HUES48 (cell line): ENCODE measurements around the gene GCKR.

Experiments used
- H3K27ac ChIP-seq: one replicate; pipeline ENCODE4 v1.7.0; 2013; ENCODE audit warnings: low read depth, low read length, inconsistent platforms
- H3K27me3 ChIP-seq: 2 replicates; pipeline ENCODE4 v1.6.1; 2013; ENCODE audit warnings: mild to moderate bottlenecking, low read length; ENCODE audit not compliant: control insufficient read depth, insufficient read depth
- H3K36me3 ChIP-seq: 2 replicates; pipeline ENCODE4 v1.6.1; 2013; ENCODE audit warnings: low read length; ENCODE audit not compliant: control insufficient read depth, insufficient read depth
- H3K4me1 ChIP-seq: 2 replicates; pipeline ENCODE4 v1.6.1; 2013; ENCODE audit warnings: mild to moderate bottlenecking, low read length; ENCODE audit not compliant: control insufficient read depth, insufficient read depth
- H3K4me3 ChIP-seq: 2 replicates; pipeline ENCODE4 v1.5.1; 2013; ENCODE audit warnings: mild to moderate bottlenecking, low read depth, low read length
- H3K9ac ChIP-seq: 2 replicates; pipeline ENCODE4 v1.6.1; 2013; ENCODE audit warnings: mild to moderate bottlenecking, low read depth, low read length, moderate library complexity
- H3K9me3 ChIP-seq: 2 replicates; pipeline ENCODE4 v1.6.1; 2013; ENCODE audit warnings: low read length; ENCODE audit not compliant: control insufficient read depth, insufficient read depth

GCKR gene

DNA sequence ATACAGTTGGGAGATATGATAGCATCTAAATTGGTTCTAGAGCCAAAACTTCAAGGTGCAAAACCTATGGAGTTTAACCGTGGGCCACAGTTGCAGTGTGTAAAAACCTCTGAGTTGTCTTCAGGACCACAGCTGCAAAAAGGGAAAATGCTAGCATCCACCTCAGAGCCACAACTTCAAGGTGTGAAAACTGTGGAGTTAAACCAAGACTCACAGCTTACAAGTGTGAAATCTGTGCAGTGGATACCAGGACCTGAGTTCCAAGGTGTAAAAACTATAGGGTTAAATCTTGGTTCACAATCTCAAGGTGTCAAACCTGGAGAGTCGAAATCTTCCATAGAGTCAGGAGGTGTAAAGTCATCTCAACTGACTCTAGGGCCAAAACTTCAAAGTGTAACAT is 75.8 kb downstream of the GCKR start:
- H3K36me3 ChIP-seq, result no peaks in the 10 kb centered on the region

DNA sequence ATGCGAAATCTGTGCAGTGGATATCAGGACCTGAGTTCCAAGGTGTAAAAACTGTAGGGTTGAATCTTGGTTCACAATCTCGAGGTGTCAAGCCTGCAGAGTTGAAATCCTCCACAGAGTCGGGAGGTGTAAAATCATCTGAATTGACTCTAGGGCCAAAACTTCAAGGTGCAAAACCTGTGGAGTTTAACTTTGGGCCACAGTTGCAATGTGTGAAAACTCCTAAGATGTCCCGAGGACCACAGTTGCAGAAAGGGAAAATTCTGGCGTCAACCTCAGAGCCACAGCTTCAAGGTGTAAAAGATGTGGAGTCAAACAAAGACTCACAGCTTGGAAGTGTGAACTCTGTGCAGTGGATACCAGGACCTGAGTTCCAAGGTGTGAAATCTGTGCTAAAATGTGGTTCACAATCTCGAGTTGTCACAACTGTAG is 76.4 kb downstream of the GCKR start:
- Histone ChIP-seq H3K4me3 (no peak overlapping the region), H3K4me1 (no peaks in the 10 kb centered on the region), H3K27ac (no peak overlapping the region), H3K27me3 (no peaks in the 10 kb centered on the region; the same call in none of the 2 replicates), H3K36me3 (no peaks in the 10 kb centered on the region), H3K9ac (no peak overlapping the region), H3K9me3 (peaks cover 4% of the 10 kb centered on the region; the same call in 1 of the 2 replicates)

More for the DNA sequence above, 75.8 kb downstream of the GCKR start:
- H3K9me3 ChIP-seq, result peaks cover 4% of the 10 kb centered on the region; the same call in 1 of the 2 replicates
- H3K27ac ChIP-seq, result no peak overlapping the region
- no peak overlapping the region for H3K9ac ChIP-seq
- no peaks in the 10 kb centered on the region for H3K4me1 ChIP-seq
- H3K27me3 ChIP-seq, result no peaks in the 10 kb centered on the region; the same call in none of the 2 replicates
- no peak overlapping the region for H3K4me3 ChIP-seq
